ENCODE measurements around the gene MAP3K10.
"Not testable (repeated sequence)": the region's sequence is repeated elsewhere in the genome, so short reads cannot be mapped to it uniquely, and the experiment has no call there.

MAP3K10 gene

DNA sequence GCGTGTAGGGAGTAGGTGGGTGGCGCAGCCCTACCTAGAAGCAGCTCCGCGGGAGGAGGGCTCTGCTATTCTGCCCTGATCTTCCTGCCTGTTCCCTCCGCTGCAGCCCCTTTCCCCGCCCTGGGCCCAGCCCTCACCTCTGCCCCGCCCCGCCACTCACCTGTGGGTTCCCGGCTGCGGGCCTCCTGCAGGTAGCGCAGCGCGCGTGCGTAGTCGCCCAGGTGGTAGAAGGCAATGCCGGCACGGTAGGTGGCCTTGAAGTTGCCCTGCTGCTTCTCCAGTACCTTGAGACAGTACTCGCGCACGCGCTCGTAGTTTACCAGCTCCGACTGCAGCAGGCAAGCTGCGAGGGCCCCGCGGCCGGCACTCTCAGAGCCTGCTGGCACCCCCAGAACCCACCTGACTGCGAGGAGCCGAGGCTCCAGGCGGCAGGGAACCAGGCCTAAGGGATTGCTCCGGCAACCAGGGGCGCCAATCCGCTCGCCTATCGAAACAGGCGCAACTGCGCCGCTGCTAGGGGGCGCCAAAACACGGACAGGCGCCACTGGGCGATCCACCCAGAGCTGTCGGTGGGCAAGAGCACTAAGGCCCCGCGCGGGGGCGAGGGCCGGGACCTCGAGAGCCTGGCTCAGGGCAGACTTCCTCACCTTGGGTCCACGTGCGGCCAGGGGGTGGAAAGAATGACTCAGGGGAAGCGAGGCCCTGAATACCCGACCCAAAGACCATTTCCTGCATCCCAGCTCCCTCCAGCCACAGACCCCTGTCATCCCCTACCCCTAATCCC lies 26.0 kb downstream of the MAP3K10 start:
- DNase-seq (ENCODE audit: low read depth, low spot score): peak; percentile 67

DNA sequence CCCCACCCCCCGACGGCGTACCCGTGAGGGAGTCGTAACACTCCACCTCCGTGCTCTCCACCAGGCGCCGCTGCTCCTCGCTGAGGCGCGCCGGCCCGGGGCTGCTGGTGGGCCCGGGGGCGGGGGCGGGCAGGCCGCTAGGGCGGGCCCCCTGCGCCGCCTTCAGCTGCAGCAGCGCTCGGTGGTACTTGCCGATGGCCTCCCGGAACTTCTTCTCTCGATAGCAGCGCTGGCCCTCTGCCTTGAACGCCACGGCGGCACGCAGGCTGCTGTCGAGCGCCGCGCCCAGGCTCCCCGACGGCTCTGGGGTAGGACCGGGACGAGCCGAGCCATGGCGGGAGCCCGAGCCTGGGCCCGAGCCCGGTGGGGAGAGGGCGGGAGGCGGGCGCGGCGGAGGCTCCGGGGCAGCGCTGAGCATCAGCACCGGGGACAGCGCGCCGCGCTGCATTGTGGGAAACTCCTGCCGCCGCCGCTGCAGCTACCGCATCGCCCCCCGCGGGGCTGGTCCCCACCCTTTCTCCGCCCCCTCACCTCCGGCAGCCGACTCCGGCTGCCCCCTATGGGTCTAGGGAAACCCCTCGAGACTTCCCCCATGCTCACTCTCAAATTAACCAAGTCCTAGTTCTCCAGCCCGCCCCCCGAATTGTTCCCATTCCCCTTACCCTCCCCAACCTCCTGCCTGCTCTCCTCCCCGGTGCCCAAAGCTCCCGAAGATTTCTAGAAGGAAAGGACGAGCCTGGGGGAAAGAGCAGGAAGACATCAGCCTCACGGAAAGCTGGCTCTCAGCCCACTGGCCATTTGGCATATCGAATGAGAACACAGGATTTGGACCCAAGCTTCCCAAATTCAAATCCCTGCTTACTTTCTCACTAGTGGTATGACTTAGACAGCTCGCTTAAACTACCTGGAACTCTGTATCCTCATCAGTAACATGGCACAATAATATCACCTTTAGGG lies 27.0 kb downstream of the MAP3K10 start, which contains the start of gene TTC9B:
TSS of gene TTC9B (minus strand) at position 451 of the 957 bp plus-strand sequence. CDS start at position 448, 3 bp downstream.
- DNase-seq (ENCODE audit: low read depth, low spot score): peak; percentile 75

GRCh38 chr19:40219029-40219428 lies 27.8 kb downstream of the MAP3K10 start:
- not testable (repeated sequence) for DNase-seq (ENCODE audit: low read depth, low spot score)

DNA sequence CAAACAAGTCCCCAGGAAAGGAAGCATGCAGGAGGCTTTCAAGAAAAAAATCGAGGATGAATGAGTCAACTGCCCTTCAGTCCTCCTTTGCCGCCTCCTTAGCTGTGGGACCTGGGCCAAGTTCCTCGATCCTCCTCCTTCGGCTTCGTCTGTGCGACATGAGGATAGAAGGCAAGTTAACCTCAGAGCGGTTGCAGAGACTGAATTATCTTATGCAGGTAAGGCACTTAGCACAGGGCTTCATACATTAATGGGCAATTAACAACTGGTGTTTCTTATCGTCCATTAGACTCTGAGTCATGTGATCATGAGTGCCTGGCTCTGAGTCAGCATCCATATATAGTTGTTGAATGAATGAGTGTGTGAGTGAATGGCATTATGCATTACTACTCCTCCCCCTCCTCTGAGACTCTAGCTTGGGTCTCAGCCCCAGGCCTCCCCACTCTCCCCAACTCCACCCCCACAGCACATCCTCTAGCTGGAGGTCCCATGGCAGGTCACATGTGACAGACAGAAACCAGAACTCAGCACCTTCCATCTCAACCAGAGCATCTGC lies 28.6 kb downstream of the MAP3K10 start:
- DNase-seq (ENCODE audit: low read depth, low spot score): no peak

- DNase-seq (ENCODE audit: low read depth, low spot score): no peak
These were observed 29.4 kb downstream of the MAP3K10 start for GRCh38 chr19:40220674-40221073.

DNA sequence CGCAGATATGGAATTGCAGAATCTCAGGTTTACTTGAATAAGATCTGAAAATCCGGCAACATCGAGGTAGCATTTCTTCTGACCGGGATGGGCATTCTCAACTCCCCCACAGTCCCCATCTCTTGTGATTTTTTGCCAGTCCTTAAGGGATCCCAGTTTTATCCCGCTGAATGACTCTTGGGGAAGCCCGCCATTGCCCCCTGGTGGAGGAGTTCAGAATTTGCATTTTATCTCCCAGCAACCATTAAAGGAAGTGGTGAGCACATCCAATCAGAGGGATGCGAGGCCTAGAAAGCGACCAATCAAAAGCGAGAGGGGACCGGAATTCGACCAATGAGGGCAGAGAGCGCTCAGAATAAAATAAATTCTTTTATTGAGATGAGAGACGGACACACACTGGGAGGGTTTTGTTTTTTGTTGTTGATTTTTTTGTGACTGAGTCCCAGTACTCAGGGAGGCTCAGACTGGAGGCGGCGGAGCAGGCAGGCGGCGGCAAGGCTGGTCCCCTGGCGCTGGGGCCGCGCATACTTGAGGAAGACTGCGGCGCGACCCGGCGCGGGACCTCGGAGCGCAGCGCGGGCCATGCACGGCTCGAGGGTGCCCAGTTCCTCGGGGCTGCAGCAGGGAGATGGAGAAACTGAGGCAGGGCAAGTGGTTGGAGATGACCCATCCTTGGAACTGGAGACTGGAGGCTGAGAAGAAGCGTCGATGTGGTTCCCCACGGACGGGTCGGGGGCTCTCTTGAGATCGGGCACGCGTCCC lies 30.8 kb downstream of the MAP3K10 start:
- peak; percentile 96 for DNase-seq (ENCODE audit: low read depth, low spot score)

DNA sequence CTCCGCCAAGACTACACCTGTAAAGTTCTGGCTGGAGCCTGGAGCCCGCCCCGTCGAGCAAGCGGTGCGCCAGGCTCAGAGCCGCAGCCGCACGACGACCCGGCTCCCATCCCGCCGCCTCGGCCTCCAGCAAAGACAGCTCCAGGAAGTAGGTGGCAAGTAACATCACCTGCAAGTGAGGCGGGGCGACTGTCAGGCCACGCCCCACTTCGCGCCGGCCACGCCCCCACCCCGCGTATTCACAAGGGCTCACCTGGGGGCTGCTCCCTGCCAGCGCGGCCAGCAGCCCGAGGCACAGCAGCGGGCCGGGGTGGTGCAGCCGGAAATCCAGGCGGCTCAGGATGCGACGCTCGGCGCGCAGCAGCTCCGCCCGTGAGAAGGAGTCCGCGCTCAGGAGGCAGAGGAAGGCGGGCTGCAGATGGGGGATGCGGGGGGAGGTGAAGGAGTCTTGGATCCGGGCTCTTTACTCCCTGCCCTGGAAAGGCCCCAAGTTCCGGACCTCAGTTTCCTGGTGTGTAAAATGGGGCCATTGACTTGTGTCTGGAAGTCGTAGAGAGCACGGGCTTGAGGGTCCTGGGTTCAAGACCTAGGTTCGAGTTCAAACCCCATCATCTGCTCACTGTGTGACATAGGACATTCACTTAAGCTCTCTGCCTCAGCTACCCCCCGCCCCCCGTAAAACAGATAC lies 32.1 kb downstream of the MAP3K10 start:
- peak; percentile 97 for DNase-seq (ENCODE audit: low read depth, low spot score)

- DNase-seq (ENCODE audit: low read depth, low spot score): no peak
These were observed 33.3 kb downstream of the MAP3K10 start for GRCh38 chr19:40224342-40225150.

GRCh38 chr19:40225440-40226305 lies 34.4 kb downstream of the MAP3K10 start:
- DNase-seq (ENCODE audit: low read depth, low spot score): no peak

- DNase-seq (ENCODE audit: low read depth, low spot score): no peak
These were observed 37.1 kb downstream of the MAP3K10 start for GRCh38 chr19:40228346-40228745.

DNA sequence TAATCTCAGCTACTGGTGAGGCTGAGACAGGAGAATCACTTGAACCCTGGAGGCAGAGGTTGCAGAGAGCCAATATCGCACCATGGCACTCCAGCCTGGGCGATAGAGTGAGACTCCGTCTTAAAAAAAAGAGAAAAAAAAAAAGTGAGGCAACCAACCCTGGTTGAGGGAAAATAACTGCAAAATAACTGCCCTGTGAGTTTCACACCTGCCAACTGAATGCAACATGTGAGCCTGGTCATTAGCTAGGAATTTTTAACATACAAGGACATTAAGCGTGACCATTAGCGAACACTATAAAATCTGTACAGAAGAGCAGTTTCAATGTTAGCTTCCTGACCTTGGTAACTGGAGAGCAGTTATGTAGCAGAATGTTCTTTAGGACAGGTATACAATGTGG lies 37.6 kb downstream of the MAP3K10 start:
- DNase-seq (ENCODE audit: low read depth, low spot score): no peak

DNA sequence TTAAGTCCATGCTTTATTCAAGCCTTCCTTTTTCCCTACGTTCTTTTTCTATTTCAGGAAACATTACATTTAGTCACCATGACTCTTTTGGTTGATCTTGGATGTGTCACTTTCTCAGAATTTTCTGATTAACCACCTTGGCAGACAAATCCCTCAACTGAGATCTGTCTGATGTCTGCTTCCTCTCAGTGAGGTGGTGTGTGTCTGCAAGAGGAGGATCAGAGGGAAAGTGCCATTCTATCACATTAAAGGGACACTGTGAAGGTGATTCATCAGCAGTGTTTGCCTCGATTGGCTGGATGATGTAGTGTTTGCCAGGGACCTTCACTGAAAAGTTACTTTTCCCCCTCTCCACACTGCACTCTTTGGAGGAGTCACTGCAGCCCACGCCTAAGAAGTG lies 38.3 kb downstream of the MAP3K10 start:
- no peak for DNase-seq (ENCODE audit: low read depth, low spot score)

GRCh38 chr19:40229926-40230417 lies 38.7 kb downstream of the MAP3K10 start:
- DNase-seq (ENCODE audit: low read depth, low spot score): no peak

- DNase-seq (ENCODE audit: low read depth, low spot score): no peak
These were observed 39.8 kb downstream of the MAP3K10 start for GRCh38 chr19:40231057-40231456.

- DNase-seq (ENCODE audit: low read depth, low spot score): peak; percentile 81
These were observed 40.6 kb downstream of the MAP3K10 start for GRCh38 chr19:40231544-40232424.

GRCh38 chr19:40232479-40232878 lies 41.3 kb downstream of the MAP3K10 start:
- DNase-seq (ENCODE audit: low read depth, low spot score): no peak

GRCh38 chr19:40232949-40233810 lies 42.0 kb downstream of the MAP3K10 start:
- no peak for DNase-seq (ENCODE audit: low read depth, low spot score)

Measured in ELF-1 (cell line).